ENCODE data around the gene PIEZO2. TPM values are rescaled to one million over a fixed set of nuclear protein-coding genes. Genes with fewer than 3 reads are reported as not detected.

The PIEZO2 gene
- polyA plus RNA-seq, 1 experiment = 4.6 TPM

DNA sequence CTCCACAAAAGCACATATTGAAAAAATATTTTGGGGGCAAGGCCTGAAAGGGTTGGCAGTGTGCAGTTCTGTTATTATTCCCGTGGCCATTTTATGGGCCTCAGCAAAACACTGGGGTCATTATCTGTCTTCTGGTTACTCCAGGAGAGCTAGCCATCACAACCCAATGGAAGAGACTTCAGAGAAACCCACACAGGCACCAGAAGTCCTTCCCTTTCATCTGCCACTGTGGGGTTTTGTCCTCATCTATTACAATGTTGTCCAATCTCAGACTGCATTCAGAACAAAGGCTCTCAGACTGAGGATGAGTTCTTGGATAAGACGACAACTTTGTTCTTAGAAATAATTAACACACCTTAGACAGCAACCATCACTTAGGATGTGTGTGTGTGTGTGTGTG lies 98.4 kb downstream of the PIEZO2 start:
- no peaks in the 10 kb centered on the region for H3K36me3 ChIP-seq (ENCODE audit: control insufficient read depth, insufficient read depth, low read length)
- ChIA-PET POLR2A (no interaction called here), CTCF (interaction anchor here (3.1 kb wide), 1 partner anchor 11 kb away, joined by 19 read pairs; no protein-coding TSS in a partner anchor)
- H3K27me3 ChIP-seq (ENCODE audit: control insufficient read depth, insufficient read depth, low read length) = no peaks in the 10 kb centered on the region
- no peak overlapping the region for H3K4me3 ChIP-seq (ENCODE audit: low read depth, low read length)
- TF ChIP-seq, protein P1, sequence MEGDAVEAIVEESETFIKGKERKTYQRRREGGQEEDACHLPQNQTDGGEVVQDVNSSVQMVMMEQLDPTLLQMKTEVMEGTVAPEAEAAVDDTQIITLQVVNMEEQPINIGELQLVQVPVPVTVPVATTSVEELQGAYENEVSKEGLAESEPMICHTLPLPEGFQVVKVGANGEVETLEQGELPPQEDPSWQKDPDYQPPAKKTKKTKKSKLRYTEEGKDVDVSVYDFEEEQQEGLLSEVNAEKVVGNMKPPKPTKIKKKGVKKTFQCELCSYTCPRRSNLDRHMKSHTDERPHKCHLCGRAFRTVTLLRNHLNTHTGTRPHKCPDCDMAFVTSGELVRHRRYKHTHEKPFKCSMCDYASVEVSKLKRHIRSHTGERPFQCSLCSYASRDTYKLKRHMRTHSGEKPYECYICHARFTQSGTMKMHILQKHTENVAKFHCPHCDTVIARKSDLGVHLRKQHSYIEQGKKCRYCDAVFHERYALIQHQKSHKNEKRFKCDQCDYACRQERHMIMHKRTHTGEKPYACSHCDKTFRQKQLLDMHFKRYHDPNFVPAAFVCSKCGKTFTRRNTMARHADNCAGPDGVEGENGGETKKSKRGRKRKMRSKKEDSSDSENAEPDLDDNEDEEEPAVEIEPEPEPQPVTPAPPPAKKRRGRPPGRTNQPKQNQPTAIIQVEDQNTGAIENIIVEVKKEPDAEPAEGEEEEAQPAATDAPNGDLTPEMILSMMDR (IDR thresholded peaks at IDR 0.05; ENCODE audit: insufficient read depth, low read depth, low read length) = no peak
- no peak for DNase-seq (ENCODE audit: low read depth)

DNA sequence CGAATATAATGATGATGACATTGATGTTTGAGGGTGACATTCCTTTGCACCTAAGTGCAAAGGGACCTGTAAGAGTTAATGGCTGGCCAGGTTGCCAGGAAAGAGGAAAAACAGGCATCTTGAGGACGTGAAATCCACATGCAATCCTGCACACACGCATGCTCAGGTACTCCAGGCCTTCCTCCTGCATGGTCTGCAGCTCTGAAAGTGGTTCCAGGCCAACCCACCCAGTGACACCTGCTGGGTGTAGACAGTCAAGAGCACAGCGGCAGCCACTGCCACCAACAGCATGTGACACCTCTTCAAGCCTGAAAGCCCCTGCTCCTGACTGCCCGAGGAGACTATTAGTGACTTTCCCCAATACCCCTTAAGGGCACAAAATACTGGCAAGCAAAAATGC lies 101.6 kb downstream of the PIEZO2 start:
- POLR2A ChIA-PET = no interaction called here
- CTCF ChIA-PET = interaction anchor here (0.9 to 3.1 kb wide), 2 partner anchors 8 to 263 kb away, joined by 3 to 19 read pairs; no protein-coding TSS in a partner anchor
- Histone ChIP-seq H3K36me3 (ENCODE audit: control insufficient read depth, insufficient read depth, low read length) (no peaks in the 10 kb centered on the region), H3K27me3 (ENCODE audit: control insufficient read depth, insufficient read depth, low read length) (no peaks in the 10 kb centered on the region), H3K4me3 (ENCODE audit: low read depth, low read length) (no peak overlapping the region)
- TF ChIP-seq, protein P1 (IDR thresholded peaks at IDR 0.05; ENCODE audit: insufficient read depth, low read depth, low read length) = no peak
- no peak for DNase-seq (ENCODE audit: low read depth)

DNA sequence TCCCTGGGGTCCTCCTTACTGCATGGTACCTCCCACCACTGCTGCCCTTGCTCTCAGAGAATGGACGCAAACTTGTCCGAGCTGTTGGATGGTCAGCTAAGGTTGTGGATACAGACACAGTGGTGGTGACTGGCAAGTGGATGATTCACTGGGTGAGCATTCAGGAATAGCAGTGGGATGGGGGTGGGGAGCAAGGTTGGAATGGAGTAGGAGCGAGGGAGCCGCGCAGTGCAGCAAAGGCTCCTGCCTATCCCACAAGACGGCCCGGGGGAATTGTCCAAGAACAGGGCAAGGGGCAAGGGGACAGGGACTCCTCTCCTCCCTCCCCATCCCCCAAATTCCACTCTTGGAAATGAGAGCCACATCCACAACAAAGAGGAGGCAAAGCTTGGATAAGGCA lies 102.2 kb downstream of the PIEZO2 start:
- CTCF ChIA-PET = interaction anchor here (0.9 kb wide), 1 partner anchor 264 kb away, joined by 3 read pairs; no protein-coding TSS in a partner anchor
- POLR2A ChIA-PET = no interaction called here
- H3K36me3 ChIP-seq (ENCODE audit: control insufficient read depth, insufficient read depth, low read length) = no peaks in the 10 kb centered on the region
- no peaks in the 10 kb centered on the region for H3K27me3 ChIP-seq (ENCODE audit: control insufficient read depth, insufficient read depth, low read length)
- TF ChIP-seq, protein P1 (IDR thresholded peaks at IDR 0.05; ENCODE audit: insufficient read depth, low read depth, low read length) = no peak
- H3K4me3 ChIP-seq (ENCODE audit: low read depth, low read length) = no peak overlapping the region
- no peak for DNase-seq (ENCODE audit: low read depth)

DNA sequence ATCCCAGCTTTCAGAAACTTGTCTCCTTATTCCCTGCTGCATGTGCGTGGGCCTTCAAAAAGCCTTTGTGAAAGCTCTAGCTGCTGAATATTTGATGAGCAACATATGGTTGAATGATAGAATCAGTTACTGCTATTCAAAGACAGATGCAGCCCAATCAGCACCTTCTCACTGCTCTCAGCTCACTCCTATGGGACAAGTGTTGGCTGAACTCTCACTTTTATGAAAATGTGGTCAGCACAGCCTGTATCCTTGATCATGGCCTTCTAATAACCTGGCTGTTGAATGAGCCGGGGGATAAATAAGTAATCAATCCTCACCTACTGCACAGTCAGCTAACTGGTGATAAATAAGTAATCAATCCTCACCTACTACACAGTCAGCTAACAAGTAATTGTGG lies 103.2 kb downstream of the PIEZO2 start:
- CTCF ChIA-PET = no interaction called here

DNA sequence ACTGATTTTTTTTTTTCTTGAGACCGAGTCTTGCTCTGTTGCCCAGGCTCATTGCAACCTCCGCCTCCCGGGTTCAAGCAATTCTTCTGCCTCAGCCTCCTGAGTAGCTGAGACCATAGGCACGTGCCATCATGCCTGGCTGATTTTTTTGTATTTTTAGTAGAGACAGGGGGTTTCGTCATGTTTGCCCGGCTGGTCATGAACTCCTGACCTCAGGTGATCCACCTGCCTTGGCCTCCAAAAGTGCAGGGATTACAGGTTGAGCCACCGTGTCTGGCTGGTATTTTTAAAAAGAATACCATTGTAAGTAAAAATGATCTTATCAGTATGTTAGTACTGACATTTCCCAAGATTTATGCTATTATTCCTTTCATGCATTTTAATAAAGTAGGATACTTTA lies 105.7 kb downstream of the PIEZO2 start:
- Histone ChIP-seq H3K27me3 (ENCODE audit: control insufficient read depth, insufficient read depth, low read length) (no peaks in the 10 kb centered on the region; the same call in 1 of the 2 replicates), H3K4me3 (ENCODE audit: low read depth, low read length) (no peak overlapping the region), H3K36me3 (ENCODE audit: control insufficient read depth, insufficient read depth, low read length) (no peaks in the 10 kb centered on the region)
- TF ChIP-seq, protein P1 (IDR thresholded peaks at IDR 0.05; ENCODE audit: insufficient read depth, low read depth, low read length) = no peak
- ChIA-PET POLR2A (no interaction called here), CTCF (no interaction called here)
- no peak for DNase-seq (ENCODE audit: low read depth)

More for the DNA sequence above, 103.2 kb downstream of the PIEZO2 start:
- POLR2A ChIA-PET = no interaction called here
- H3K27me3 ChIP-seq (ENCODE audit: control insufficient read depth, insufficient read depth, low read length) = no peaks in the 10 kb centered on the region
- TF ChIP-seq, protein P1 (IDR thresholded peaks at IDR 0.05; ENCODE audit: insufficient read depth, low read depth, low read length) = no peak
- no peak overlapping the region for H3K4me3 ChIP-seq (ENCODE audit: low read depth, low read length)
- no peak for DNase-seq (ENCODE audit: low read depth)
- no peaks in the 10 kb centered on the region for H3K36me3 ChIP-seq (ENCODE audit: control insufficient read depth, insufficient read depth, low read length)

All from BJ (cell line).